ENCODE data around the gene NXPH2. TPM values are rescaled to one million over a fixed set of nuclear protein-coding genes. Genes with fewer than 3 reads are reported as not detected.
A peak's percentile ranks its signal among the peaks of the same experiment; 100 is the strongest.

The NXPH2 gene
- total RNA-seq, 1 donor from 2014 or later, result 1.0 TPM

- no peak for FAIRE-seq
- Mint-ChIP-seq H3K4me3 (ENCODE audit: unreplicated experiment) (peak overlapping the region; percentile 89), H3K4me1 (ENCODE audit: low read depth, unreplicated experiment) (peaks cover 11% of the 10 kb centered on the region), H3K27me3 (ENCODE audit: low read depth, unreplicated experiment) (peaks cover 46% of the 10 kb centered on the region), H3K27ac (ENCODE audit: unreplicated experiment) (no peak overlapping the region), H3K9me3 (ENCODE audit: unreplicated experiment) (no peaks in the 10 kb centered on the region), H3K36me3 (ENCODE audit: low read depth, unreplicated experiment) (no peaks in the 10 kb centered on the region)
- Histone ChIP-seq H4K20me1 (ENCODE audit: insufficient read depth, low read length) (no peaks in the 10 kb centered on the region), H3K4me3 (ENCODE audit: insufficient read depth, low read depth, low read length) (peak overlapping the region; percentile 46), H3K4me2 (ENCODE audit: low read length) (peak overlapping the region; percentile 88), H3K27me3 (ENCODE audit: insufficient read depth, low read length) (peaks cover 46% of the 10 kb centered on the region), H3K27ac (ENCODE audit: low read depth, low read length) (no peak overlapping the region), H2AFZ (ENCODE audit: low read depth, low read length) (peak overlapping the region; percentile 66), H3K79me2 (ENCODE audit: insufficient read depth, low read length) (no peaks in the 10 kb centered on the region), H3K9ac (ENCODE audit: low read length) (no peak overlapping the region), H3K4me1 (ENCODE audit: insufficient read depth, low read length) (peaks cover 9% of the 10 kb centered on the region), H3K36me3 (ENCODE audit: insufficient read depth, low read length) (no peaks in the 10 kb centered on the region), H3K9me3 (ENCODE audit: insufficient read depth, low read depth, low read length) (no peaks in the 10 kb centered on the region)
- no peak for DNase-seq (ENCODE audit: low read depth)
- no peak for TF ChIP-seq EZH2 (IDR thresholded peaks at IDR 0.05; ENCODE audit: insufficient read depth, low read length)
- no peak for TF ChIP-seq CTCF (IDR thresholded peaks at IDR 0.05; ENCODE audit: insufficient read depth, low read depth, low read length)
Measured at GRCh38 chr2:138779406-138779780, 797 bp downstream of the NXPH2 start.

- DNase-seq (ENCODE audit: low read depth) (peak; percentile 57), FAIRE-seq (no peak)
- Mint-ChIP-seq H3K4me3 (ENCODE audit: unreplicated experiment) (no peak overlapping the region), H3K9me3 (ENCODE audit: unreplicated experiment) (no peaks in the 10 kb centered on the region), H3K27ac (ENCODE audit: unreplicated experiment) (no peak overlapping the region), H3K36me3 (ENCODE audit: low read depth, unreplicated experiment) (no peaks in the 10 kb centered on the region), H3K4me1 (ENCODE audit: low read depth, unreplicated experiment) (peaks cover 11% of the 10 kb centered on the region), H3K27me3 (ENCODE audit: low read depth, unreplicated experiment) (peaks cover 39% of the 10 kb centered on the region)
- Histone ChIP-seq H3K4me2 (ENCODE audit: low read length) (peak overlapping the region; percentile 31), H3K4me1 (ENCODE audit: insufficient read depth, low read length) (peaks cover 9% of the 10 kb centered on the region), H3K27me3 (ENCODE audit: insufficient read depth, low read length) (peaks cover 38% of the 10 kb centered on the region), H3K9me3 (ENCODE audit: insufficient read depth, low read depth, low read length) (no peaks in the 10 kb centered on the region), H3K79me2 (ENCODE audit: insufficient read depth, low read length) (no peaks in the 10 kb centered on the region), H3K27ac (ENCODE audit: low read depth, low read length) (no peak overlapping the region), H4K20me1 (ENCODE audit: insufficient read depth, low read length) (no peaks in the 10 kb centered on the region), H3K36me3 (ENCODE audit: insufficient read depth, low read length) (no peaks in the 10 kb centered on the region), H2AFZ (ENCODE audit: low read depth, low read length) (no peak overlapping the region), H3K4me3 (ENCODE audit: insufficient read depth, low read depth, low read length) (no peak overlapping the region), H3K9ac (ENCODE audit: low read length) (no peak overlapping the region)
- no peak for TF ChIP-seq CTCF (IDR thresholded peaks at IDR 0.05; ENCODE audit: insufficient read depth, low read depth, low read length)
- TF ChIP-seq EZH2 (IDR thresholded peaks at IDR 0.05; ENCODE audit: insufficient read depth, low read length), result no peak
Measured at GRCh38 chr2:138777996-138778395, 2.2 kb downstream of the NXPH2 start.

GRCh38 chr2:138775736-138776135 is 4.5 kb downstream of the NXPH2 start:
- Mint-ChIP-seq H3K27ac (ENCODE audit: unreplicated experiment) (no peak overlapping the region), H3K4me1 (ENCODE audit: low read depth, unreplicated experiment) (peaks cover 11% of the 10 kb centered on the region), H3K27me3 (ENCODE audit: low read depth, unreplicated experiment) (peaks cover 20% of the 10 kb centered on the region), H3K9me3 (ENCODE audit: unreplicated experiment) (no peaks in the 10 kb centered on the region), H3K4me3 (ENCODE audit: unreplicated experiment) (no peak overlapping the region), H3K36me3 (ENCODE audit: low read depth, unreplicated experiment) (no peaks in the 10 kb centered on the region)
- DNase-seq (ENCODE audit: low read depth) (no peak), FAIRE-seq (no peak)
- no peak for TF ChIP-seq CTCF (IDR thresholded peaks at IDR 0.05; ENCODE audit: insufficient read depth, low read depth, low read length)
- TF ChIP-seq EZH2 (IDR thresholded peaks at IDR 0.05; ENCODE audit: insufficient read depth, low read length), result no peak
- Histone ChIP-seq H3K27me3 (ENCODE audit: insufficient read depth, low read length) (peaks cover 18% of the 10 kb centered on the region), H3K4me3 (ENCODE audit: insufficient read depth, low read depth, low read length) (no peak overlapping the region), H3K4me1 (ENCODE audit: insufficient read depth, low read length) (peaks cover 9% of the 10 kb centered on the region), H3K27ac (ENCODE audit: low read depth, low read length) (no peak overlapping the region), H3K36me3 (ENCODE audit: insufficient read depth, low read length) (no peaks in the 10 kb centered on the region), H3K79me2 (ENCODE audit: insufficient read depth, low read length) (no peaks in the 10 kb centered on the region), H2AFZ (ENCODE audit: low read depth, low read length) (no peak overlapping the region), H3K9ac (ENCODE audit: low read length) (no peak overlapping the region), H4K20me1 (ENCODE audit: insufficient read depth, low read length) (no peaks in the 10 kb centered on the region), H3K4me2 (ENCODE audit: low read length) (no peak overlapping the region), H3K9me3 (ENCODE audit: insufficient read depth, low read depth, low read length) (no peaks in the 10 kb centered on the region)

Data from astrocyte (in vitro differentiated cells and primary cell).